GM12878 (cell line): ENCODE data around the gene OSBPL5. TPM values are rescaled to one million over a fixed set of nuclear protein-coding genes. Genes with fewer than 3 reads are reported as not detected.

Experiments
- ATAC-seq: fragments of 200-7000 bp; cut with Tn5 transposase; 3 replicates; pipeline ENCODE4 v1.9.1; 2020; ENCODE audit warnings: mild to moderate bottlenecking, moderate library complexity
- BruUV-seq: library from RNA; stranded (reverse); fragments of 400-500 nt; replicated peaks from 2 replicates; lab custom pipeline; 2021; lab: Mats Ljungman, UMichigan
- CTCF ChIA-PET: fragments of 300-600 bp; sonication (Branson Sonifier 250); formaldehyde crosslinking; extraction: SDS; loops from one replicate; lab custom pipeline; 2021; ENCODE audit warnings: inconsistent platforms; lab: Yijun Ruan, JAX
- POLR2A ChIA-PET: fragments of 350-600 bp; formaldehyde crosslinking; extraction: SDS; loops from one replicate; lab custom pipeline; 2021; ENCODE audit warnings: inconsistent platforms; lab: Charles Lee
- RAD21 ChIA-PET: fragments of 300-600 bp; sonication (Branson Sonifier 250); formaldehyde crosslinking; loops from one replicate; lab custom pipeline; 2023; ENCODE audit warnings: antibody characterized with exemption; ENCODE audit not compliant: unreplicated experiment; lab: Charles Lee
- SMC1A ChIA-PET: fragments of 300-600 bp; sonication (Branson Sonifier 250); formaldehyde crosslinking; loops from one replicate; lab custom pipeline; 2023; ENCODE audit not compliant: unreplicated experiment, uncharacterized antibody; lab: Charles Lee
- DNase-seq: peaks from one replicate; pipeline ENCODE4 v3.0.0-alpha.2; 2011; ENCODE audit warnings: low read depth, low spot score
- FAIRE-seq: peaks from 3 replicates; lab custom pipeline; 2011; peaks lifted over from hg19 to GRCh38; lab: Jason Lieb, UNC
- H2AFZ ChIP-seq: 2 replicates; pipeline ENCODE4 v1.6.0; 2011; ENCODE audit warnings: low read depth, low read length, control low read depth; ENCODE audit not compliant: control insufficient read depth
- H3K27ac ChIP-seq: 2 replicates; pipeline ENCODE4 v1.5.1; 2011; ENCODE audit warnings: control low read depth; ENCODE audit not compliant: control insufficient read depth, insufficient read depth
- H3K27me3 ChIP-seq, 2 experiments: replicated peaks in 1 of 2; 2 replicates each; pipeline versions ENCODE4 v1.6.0 to v1.6.1; 2011; ENCODE audit warnings: low read length in 1 of 2; ENCODE audit not compliant: control insufficient read depth in 2 of 2, insufficient read depth in 2 of 2
- H3K36me3 ChIP-seq, 2 experiments: 2 replicates each; pipeline ENCODE4 v1.5.1; 2011; ENCODE audit warnings: low read length in 1 of 2; ENCODE audit not compliant: control insufficient read depth in 2 of 2, insufficient read depth in 2 of 2
- H3K4me1 ChIP-seq: 2 replicates; pipeline ENCODE4 v1.6.1; 2011; ENCODE audit warnings: mild to moderate bottlenecking, low read length, moderate library complexity, mixed read lengths; ENCODE audit not compliant: control insufficient read depth, insufficient read depth
- H3K4me2 ChIP-seq: 2 replicates; pipeline ENCODE4 v1.6.0; 2011; ENCODE audit warnings: control low read depth; ENCODE audit not compliant: control insufficient read depth, insufficient read depth
- H3K4me3 ChIP-seq: fragments of 200-600 bp; sonication (generic); 2 replicates; pipeline ENCODE4 v1.5.1; 2016
- H3K79me2 ChIP-seq: 2 replicates; pipeline ENCODE4 v1.6.0; 2011; ENCODE audit warnings: low read length; ENCODE audit not compliant: control insufficient read depth, insufficient read depth
- H3K9ac ChIP-seq: 2 replicates; pipeline ENCODE4 v1.8.0; 2011; ENCODE audit warnings: low read length, control low read depth, mixed read lengths; ENCODE audit not compliant: control insufficient read depth, insufficient read depth
- H3K9me3 ChIP-seq: replicated peaks from 3 replicates; pipeline ENCODE4 v1.5.1; 2011; ENCODE audit warnings: mild to moderate bottlenecking, low read length; ENCODE audit not compliant: control insufficient read depth, insufficient read depth
- H4K20me1 ChIP-seq: 2 replicates; pipeline ENCODE4 v1.6.0; 2011; ENCODE audit not compliant: control insufficient read depth, insufficient read depth
- ATF2 ChIP-seq: IDR thresholded peaks from 2 replicates; pipeline ENCODE4 v1.6.1; 2012; ENCODE audit warnings: low read length, inconsistent platforms
- BMI1 ChIP-seq: fragments of 450-650 bp; IDR thresholded peaks from 2 replicates; pipeline ENCODE4 v1.6.1; 2016; ENCODE audit warnings: mild to moderate bottlenecking, moderate library complexity, borderline replicate concordance
- CBX5 ChIP-seq: sonication (generic); IDR thresholded peaks from 2 replicates; pipeline ENCODE4 v1.6.1; 2016; ENCODE audit warnings: low read depth, moderate library complexity, mild to moderate bottlenecking, inconsistent platforms
- CUX1 ChIP-seq: IDR thresholded peaks from 2 replicates; pipeline ENCODE4 v1.6.1; 2012; ENCODE audit warnings: improper control_type of control experiment, low read depth, low read length; ENCODE audit not compliant: insufficient replicate concordance
- EGR1 ChIP-seq, 2 experiments: IDR thresholded peaks; 1 replicate in 1 of 2; 2 replicates in 1 of 2; pipeline ENCODE4 v1.6.1; 2011 to 2012; ENCODE audit warnings: low read depth in 2 of 2, low read length in 2 of 2, borderline replicate concordance in 1 of 2, mild to moderate bottlenecking in 1 of 2, moderate library complexity in 1 of 2
- ETV6 ChIP-seq, 2 experiments: fragments of 450-650 bp in 1 of 2; IDR thresholded peaks in 1 of 2; conservative IDR thresholded peaks in 1 of 2; 2 replicates each; pipeline ENCODE4 v1.6.1; 2014; ENCODE audit warnings: antibody characterized with exemption in 1 of 2, borderline replicate concordance in 1 of 2, low read depth in 1 of 2, mild to moderate bottlenecking in 1 of 2, moderate library complexity in 1 of 2
- IKZF1 ChIP-seq: fragments of 450-650 bp; conservative IDR thresholded peaks from 2 replicates; pipeline ENCODE4 v1.6.1; 2017; ENCODE audit warnings: antibody characterized with exemption, mild to moderate bottlenecking
- KLF5 ChIP-seq: fragments of 450-650 bp; IDR thresholded peaks from 2 replicates; pipeline ENCODE4 v1.6.1; 2014; ENCODE audit warnings: mild to moderate bottlenecking; ENCODE audit not compliant: partially characterized antibody
- LARP7 ChIP-seq: fragments of 450-650 bp; IDR thresholded peaks from 2 replicates; pipeline ENCODE4 v1.6.1; 2017; ENCODE audit warnings: mild to moderate bottlenecking
- NR2F1 ChIP-seq: fragments of 450-650 bp; conservative IDR thresholded peaks from 2 replicates; pipeline ENCODE4 v1.6.1; 2017; ENCODE audit warnings: mild to moderate bottlenecking
- PBX3 ChIP-seq: IDR thresholded peaks from 2 replicates; pipeline ENCODE4 v1.6.1; 2011; ENCODE audit warnings: mild to moderate bottlenecking, low read depth, low read length, moderate library complexity; ENCODE audit not compliant: insufficient replicate concordance
- RELB ChIP-seq: fragments of 450-650 bp; IDR thresholded peaks from 2 replicates; pipeline ENCODE4 v1.6.1; 2017; ENCODE audit warnings: low read depth, mild to moderate bottlenecking, moderate library complexity
- SMAD1 ChIP-seq: fragments of 450-650 bp; IDR thresholded peaks from 2 replicates; pipeline ENCODE4 v1.6.1; 2018; ENCODE audit warnings: mild to moderate bottlenecking, low read depth; ENCODE audit not compliant: partially characterized antibody
- SREBF1 ChIP-seq: IDR thresholded peaks from 2 replicates; pipeline ENCODE4 v1.6.1; 2012; ENCODE audit warnings: mild to moderate bottlenecking, low read length
- SREBF2 ChIP-seq: IDR thresholded peaks from 2 replicates; pipeline ENCODE4 v1.6.1; 2012; ENCODE audit warnings: mild to moderate bottlenecking, low read length
- STAT1 ChIP-seq: fragments of 450-650 bp; conservative IDR thresholded peaks from 2 replicates; pipeline ENCODE4 v1.6.1; 2014; ENCODE audit warnings: antibody characterized with exemption, mild to moderate bottlenecking
- WGBS: methylation state at CpG from one replicate; pipeline ENCODE4 v1.1.6; 2016; ENCODE audit warnings: low lambda C conversion rate; ENCODE audit not compliant: insufficient replicate concordance, insufficient coverage; ENCODE audit errors: missing lambda C conversion rate; 5-methylcytosine and 5-hydroxymethylcytosine counted together
- in situ Hi-C: fragments of 300-500 bp; cut with MboI; formaldehyde crosslinking; loops from 9 replicates; pipeline ENCODE4 v1.14.3; 2018; ENCODE audit warnings: mixed read lengths
- intact Hi-C: fragments of 100-400 bp; cut with micrococcal nuclease; formaldehyde crosslinking; loops from one replicate; pipeline ENCODE4 v1.14.2; 2022; ENCODE audit not compliant: unreplicated experiment
- polyA plus RNA-seq, 11 experiments: library from polyadenylated mRNA; depleted of rRNA in 4 of 11; unstranded in 6 of 11; stranded (reverse) in 5 of 11; fragments of >200 nt; fragmentation: Nextera tagmentation in 4 of 11; fragmentation: Illumina TruSeq in 1 of 11; extraction: Ambion mirVana in 4 of 11; extraction: Trizol in 1 of 11; gene quantifications; 1 replicate in 1 of 11; 2 replicates in 10 of 11; pipeline versions ENCODE4 v1.2.1 to v1.2.3, GENCODE V29; 2011 to 2016; ENCODE audit warnings: inconsistent platforms in 2 of 11, missing spikeins in 2 of 11, low read depth in 1 of 11
- total RNA-seq, 4 experiments: library from RNA; depleted of rRNA in 3 of 4; stranded (reverse); fragments of >200 nt in 3 of 4; fragmentation: Illumina TruSeq in 1 of 4; extraction: Trizol in 1 of 4; gene quantifications; 2 replicates each; pipeline versions ENCODE4 v1.2.1 to v1.2.3, GENCODE V29; 2013 to 2021

Gene OSBPL5
- total and polyA plus RNA-seq, 10 of the 15 experiments (the other 5 are each of a cell fraction or from before 2014, with no cell fraction given): not detected

- ChIA-PET SMC1A (no interaction called here), POLR2A (no interaction called here), RAD21 (no interaction called here), CTCF (no interaction called here)
- Histone ChIP-seq H3K9ac (no peak overlapping the region), H3K4me3 (no peak overlapping the region), H3K27ac (no peak overlapping the region), H2AFZ (no peak overlapping the region), H3K9me3 (no peaks in the 10 kb centered on the region), H4K20me1 (no peaks in the 10 kb centered on the region), H3K27me3 (no peaks in the 10 kb centered on the region; a peak in 1 of 4 replicates), H3K4me1 (no peaks in the 10 kb centered on the region), H3K4me2 (no peak overlapping the region), H3K79me2 (no peaks in the 10 kb centered on the region), H3K36me3 (no peaks in the 10 kb centered on the region)
- no peak for ATAC-seq
- no TSS peak for BruUV-seq
- TF ChIP-seq PBX3 (no peak), BMI1 (no peak), CBX5 (no peak), SMAD1 (no peak), ATF2 (no peak), IKZF1 (no peak), CUX1 (no peak), ETV6 (conservative IDR thresholded peaks at IDR 0.05 in 1 of 2, IDR thresholded peaks at IDR 0.05 in 1 of 2; ENCODE audit: borderline replicate concordance in 1 of 2, low read depth in 1 of 2) (no peak), EGR1 (IDR thresholded peaks at IDR 0.05; ENCODE audit: borderline replicate concordance in 1 of 2, low read depth in 2 of 2, low read length in 2 of 2) (no peak), KLF5 (no peak), STAT1 (no peak), SREBF1 (no peak), LARP7 (no peak), SREBF2 (no peak), RELB (no peak), NR2F1 (no peak)
- intact Hi-C loops: no loop called here
- WGBS: 24% methylated on average over 11 of the region's 11 CpGs
- DNase-seq: no peak
- in situ Hi-C loops: no loop called here
- no peak for FAIRE-seq
Measured at GRCh38 chr11:3103076-3103475, 62.0 kb downstream of the OSBPL5 start.
